SKM-1 (cell line): ENCODE measurements around the gene ERN2.

Experiments
- DNase-seq: peaks from one replicate; lab custom pipeline; 2025; ENCODE audit not compliant: unreplicated experiment; lab: John Stamatoyannopoulos, UW

ERN2 gene

DNA sequence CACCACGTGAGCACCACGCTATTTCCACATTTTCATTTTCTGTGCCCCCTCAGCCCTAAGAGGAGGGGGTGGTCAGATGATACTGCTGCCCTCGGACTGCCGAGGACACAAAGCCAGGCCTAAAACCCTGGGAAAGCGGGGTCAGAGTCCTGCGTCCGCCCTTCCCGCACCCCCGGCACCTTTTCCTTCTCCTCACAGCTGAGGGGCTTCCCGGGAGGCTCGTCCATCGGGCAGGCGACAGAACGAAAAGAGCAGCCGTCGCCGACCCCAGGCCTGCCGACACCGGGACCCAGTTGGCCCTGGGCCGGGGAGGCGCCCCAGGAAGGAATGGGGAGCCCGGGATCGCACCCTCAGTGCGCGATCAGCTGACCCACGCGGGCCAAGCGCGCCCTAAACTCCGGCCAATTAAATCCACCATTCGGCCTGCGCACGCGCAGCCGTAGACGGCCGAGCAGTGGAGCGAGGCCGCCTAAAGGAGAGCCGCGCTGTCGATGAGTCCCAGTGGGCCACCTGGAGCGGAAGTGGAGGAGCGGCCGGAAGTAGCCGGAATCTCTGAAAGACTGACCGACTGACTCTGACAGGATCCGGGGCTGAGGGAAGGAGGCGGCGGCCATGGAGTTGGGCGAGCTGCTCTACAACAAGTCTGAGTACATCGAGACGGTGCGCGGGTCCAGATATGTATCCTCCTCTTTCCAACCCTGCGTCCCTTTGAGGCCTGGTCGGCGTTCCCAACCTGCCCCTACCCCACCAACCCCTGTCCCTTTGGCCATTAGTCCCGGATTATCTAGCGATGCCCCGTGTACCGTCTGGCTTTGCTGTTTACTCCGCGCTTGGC is 71.9 kb downstream of the ERN2 start, which contains the start of the genes DCTN5 and PALB2:
Gene DCTN5, plus strand, starts transcription at position 536 of the 835 bp plus-strand sequence. Its CDS starts 77 bp downstream, at position 613.
Gene PALB2, minus strand, starts transcription at position 380 of the 835 bp plus-strand sequence. Its CDS starts 153 bp downstream, at position 227.
- peak; percentile 93 for DNase-seq

DNA sequence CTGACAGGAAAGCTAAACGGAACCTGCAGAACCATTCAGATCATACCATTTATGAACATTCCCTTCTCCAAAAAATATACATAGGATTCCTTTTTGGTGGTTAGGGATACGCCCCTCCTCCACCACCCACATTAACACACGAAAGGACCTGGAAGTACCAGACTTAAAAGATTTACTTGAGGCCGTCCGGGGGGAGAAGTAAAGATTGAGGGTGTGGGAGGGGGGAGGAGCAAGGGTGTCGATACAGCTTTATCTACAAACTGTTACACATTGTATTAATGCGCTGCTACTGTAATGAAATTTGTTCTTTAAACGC is 72.4 kb downstream of the ERN2 start:
- DNase-seq, result no peak
